Stromal cell of bone marrow (primary cell): Measurements from ENCODE around the gene OR1L6.
A peak's percentile ranks its signal among the peaks of the same experiment; 100 is the strongest.

Experiments
- DNase-seq: peaks from one replicate; pipeline ENCODE4 v3.0.0-alpha.2; 2012; ENCODE audit warnings: low read depth

Gene OR1L6, protein sequence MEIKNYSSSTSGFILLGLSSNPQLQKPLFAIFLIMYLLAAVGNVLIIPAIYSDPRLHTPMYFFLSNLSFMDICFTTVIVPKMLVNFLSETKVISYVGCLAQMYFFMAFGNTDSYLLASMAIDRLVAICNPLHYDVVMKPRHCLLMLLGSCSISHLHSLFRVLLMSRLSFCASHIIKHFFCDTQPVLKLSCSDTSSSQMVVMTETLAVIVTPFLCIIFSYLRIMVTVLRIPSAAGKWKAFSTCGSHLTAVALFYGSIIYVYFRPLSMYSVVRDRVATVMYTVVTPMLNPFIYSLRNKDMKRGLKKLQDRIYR

DNA sequence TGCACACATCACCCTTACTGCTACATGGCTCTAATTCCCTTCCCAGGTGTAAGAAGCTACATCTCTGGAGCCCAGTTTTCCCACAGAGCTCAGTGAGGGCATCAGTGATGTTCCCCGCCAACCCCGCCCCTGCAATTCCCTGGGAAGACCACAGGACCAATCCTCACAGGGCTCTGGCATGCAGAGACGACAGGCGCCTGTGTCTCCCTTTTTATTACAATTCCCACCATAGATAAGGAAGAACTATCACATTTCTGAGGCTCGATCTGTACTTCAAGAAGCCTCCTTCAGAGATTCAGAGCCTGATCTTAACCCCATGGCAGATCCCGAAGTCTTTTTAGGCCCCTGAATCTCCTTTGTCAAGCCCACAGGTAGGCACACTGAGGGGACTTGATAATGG, at the start of gene OR1L6:
OR1L6 (plus strand) TSS at position 301 of the 400 bp plus-strand sequence. CDS start 7,545 bp downstream, outside the sequence.
- no peak for DNase-seq

DNA sequence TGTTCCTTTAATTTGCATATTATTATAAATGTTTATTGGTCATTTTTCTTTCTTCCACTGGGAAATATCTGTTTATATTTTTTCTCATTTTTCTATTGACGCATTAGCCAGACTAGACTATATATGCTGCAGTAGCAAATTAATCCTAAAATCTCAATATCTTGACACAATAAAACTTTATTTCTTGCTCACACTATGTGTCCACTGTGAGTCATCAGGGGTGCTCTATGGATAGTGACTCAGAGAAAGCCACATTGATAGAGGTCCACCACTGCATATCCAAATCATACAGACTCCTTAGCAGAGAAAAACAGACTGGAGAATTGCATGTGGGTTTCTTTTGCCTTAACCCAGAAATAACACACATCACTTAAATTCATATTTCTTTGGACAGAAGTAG, 46.4 kb upstream of the OR1L6 start:
- no peak for DNase-seq

DNA sequence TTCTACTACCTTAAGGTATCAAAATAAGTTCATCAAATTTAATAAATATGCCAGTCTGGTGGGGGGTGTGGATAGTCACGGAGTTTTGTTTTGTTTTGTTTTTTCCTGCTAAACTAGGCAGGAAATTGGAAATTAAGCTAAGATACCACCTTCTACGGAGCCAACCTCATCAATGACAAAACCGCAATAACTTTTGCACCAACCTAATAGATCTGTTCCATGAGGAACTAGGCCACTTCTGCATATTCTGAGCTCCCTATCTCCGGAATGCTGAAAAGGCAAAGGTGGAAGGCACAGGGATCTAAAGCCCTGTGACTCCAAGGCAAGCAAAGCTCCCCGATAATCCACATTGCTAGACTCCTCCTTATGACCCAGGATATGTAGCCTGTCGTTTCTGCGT, 24.1 kb upstream of the OR1L6 start:
- DNase-seq: no peak

DNA sequence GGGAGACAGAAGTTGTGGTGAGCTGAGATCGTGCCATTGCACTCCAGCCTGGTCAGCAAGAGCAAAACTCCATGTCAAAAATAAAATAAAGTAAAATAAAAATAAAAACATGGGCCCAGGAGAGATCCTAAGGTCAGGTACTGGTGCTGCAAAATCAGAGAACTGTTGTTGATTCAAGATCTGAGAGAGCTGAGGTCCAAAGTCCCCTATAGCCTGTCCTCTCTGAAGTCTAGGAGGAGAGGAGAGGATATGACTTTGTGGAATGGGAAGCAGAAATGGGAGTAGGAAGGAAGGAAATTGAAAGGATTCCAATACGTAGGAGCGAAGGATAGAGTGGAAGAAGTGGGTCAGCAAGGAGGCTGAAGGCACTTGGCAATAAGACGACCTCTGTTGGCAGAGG, 22.9 kb upstream of the OR1L6 start:
- DNase-seq: no peak

DNA sequence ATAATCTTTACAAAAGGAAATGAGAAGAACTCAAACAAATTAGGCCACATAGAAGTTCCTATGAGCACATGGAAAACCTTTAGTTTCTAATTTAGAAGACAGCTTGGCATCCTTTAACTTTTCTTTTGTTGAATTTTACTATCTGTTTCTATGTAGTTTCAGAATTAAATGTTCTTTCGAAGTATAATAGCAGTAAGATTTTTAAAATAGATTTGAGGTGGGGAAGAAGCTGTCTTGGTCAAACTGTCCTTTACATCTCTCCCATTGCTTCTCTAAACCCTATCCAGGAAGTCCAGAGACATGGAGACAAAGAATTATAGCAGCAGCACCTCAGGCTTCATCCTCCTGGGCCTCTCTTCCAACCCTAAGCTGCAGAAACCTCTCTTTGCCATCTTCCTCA, 18.4 kb upstream of the OR1L6 start, which contains the start of gene OR1L4:
OR1L4 (plus strand) TSS at position 301 of the 400 bp plus-strand sequence; CDS start at position 301, 0 bp downstream.
- no peak for DNase-seq

DNA sequence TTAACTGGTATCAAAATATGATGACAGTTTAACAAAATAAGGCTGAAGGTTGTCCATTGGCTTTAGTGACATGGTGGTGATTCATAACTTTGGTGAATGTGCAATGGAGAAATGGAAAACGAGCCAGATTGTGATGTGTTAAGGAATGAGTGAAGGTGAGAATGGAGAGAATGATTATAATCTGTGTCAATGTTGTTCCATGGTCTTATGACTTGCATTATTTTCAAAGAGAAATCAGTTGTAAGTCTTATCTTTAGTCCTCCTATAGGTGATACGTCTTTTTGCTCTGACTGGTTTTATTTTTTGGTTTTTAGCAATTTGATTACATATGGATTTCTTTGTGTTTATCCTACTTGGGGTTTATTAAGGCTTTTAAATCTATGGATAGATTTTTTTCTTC, 12.7 kb downstream of the OR1L6 start:
- DNase-seq: no peak

DNA sequence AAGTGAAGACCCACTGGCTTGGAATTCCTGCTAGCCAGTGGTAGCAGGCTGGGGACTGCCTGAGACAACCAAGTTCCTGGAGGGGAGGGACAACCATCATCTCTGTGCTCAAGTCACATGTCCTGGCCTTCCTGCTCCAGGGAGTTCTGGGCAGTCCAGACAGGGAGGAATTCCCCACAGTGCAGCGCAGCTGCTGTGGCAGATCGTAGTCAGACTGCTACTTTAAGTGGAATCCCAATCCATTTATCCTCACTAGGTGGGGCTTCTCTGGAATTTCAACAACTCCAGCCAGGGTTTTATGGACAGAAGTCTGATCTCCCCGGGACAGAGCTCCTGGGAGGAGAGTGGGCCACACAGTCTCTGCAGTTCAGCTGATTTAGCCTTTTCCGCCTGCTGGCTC, 25.7 kb downstream of the OR1L6 start:
- no peak for DNase-seq

DNA sequence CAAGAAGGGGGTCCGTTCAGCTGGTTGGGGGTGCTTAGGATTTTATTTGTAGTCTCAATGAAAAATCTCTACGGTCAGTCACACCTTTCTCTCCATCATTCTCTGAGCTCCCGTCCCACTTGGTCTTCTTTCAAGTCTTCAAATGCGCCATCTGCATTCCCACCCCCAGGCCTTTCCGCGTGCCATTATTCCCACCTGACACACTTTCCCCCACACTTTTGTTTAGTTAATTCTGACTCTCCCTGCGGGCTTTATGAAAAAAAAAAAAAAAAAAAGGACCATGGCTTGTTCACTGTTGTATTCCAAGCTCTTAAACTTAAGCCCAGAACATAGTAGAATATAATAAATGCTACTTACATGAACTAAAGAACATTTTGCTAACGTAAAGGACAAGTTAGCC, 34.9 kb downstream of the OR1L6 start:
- no peak for DNase-seq

DNA sequence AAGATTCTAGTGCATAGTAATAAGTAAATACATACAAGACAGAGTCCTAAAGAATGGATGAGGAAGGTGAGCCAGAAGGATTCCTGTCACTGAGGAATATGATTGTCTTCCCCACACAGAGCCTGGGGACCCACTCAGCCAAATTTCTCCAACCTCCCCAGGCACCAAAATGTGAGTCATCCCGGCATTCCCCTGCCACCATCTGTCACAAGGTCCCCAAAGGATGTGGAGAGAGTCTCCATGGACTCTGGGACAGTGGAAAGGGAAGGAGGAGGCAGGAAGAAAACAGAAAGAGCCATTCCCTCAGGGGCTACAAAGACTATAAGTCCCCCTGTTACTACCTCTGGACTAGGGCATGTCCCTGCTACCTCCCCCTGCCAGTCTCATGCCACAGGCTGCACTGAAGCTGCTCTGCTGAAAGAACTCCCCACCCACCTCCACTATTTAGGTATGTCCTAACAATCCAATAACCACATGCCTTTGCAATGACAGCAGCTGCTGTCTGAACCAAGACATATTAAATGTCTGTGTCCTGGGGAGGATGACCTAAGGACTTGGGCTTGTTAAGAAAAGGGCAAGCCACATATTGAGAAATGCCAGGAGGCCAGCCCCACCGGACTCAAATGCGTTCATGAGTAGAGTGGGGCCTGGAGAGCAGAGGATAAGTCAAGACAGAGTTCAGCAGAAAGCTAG, 36.0 kb downstream of the OR1L6 start:
- DNase-seq: peak; percentile 9

DNA sequence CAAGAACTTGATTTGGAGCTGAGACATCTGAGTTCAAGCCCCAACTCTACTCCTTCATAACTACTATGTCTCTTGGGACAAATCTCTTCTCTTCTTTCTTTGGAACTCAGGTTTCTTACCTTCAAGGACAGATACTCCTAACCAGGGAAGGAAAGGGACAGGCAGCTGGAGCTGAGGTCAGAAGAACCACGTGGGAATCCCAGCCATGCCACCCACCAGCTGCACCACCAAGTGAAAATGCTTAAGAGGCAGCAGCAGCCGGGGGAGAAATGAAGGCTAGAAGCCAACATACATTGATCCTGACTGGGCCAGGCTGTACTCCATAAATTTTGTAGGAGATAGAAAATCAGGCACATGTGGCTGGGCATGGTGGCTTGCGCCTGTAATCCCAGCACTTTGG, 37.1 kb downstream of the OR1L6 start:
- DNase-seq: no peak

DNA sequence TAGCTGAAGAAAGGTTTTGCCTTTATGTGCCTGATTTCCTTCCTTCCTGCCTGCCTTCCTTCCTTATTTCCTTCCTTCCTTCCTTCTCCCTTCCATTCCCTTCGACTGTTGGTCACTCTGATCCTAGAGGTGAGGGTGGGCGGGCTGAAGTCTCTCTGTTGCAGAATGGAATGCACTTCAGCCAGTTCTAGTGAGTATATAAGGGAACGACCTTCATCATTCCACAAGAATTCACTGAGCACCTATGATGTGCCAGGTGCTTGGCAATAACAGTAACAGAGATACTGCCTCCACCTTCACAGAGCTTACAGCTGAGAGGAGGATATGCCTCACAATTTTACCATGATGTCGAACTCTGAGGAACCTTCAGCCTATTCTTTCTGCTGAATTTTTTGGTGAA, 37.9 kb downstream of the OR1L6 start:
- DNase-seq: no peak

DNA sequence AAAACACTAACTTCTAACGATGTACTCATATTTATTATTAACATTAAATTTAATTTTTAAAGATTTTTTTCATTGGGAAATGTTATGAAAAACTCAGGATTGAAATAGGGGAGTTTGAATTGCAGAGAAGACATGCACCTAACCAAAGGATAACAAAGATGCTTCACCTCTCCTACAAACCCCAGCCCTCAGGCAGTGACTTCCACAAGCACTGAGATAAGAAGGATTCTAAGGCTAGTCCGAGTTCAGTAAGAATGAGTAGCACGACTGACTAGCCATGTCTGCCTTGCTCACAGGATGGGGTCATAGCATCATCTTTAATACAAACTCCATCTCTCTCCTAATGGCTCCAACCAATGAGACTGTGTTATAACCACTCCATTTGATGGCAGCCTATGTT, 39.6 kb downstream of the OR1L6 start:
- no peak for DNase-seq

DNA sequence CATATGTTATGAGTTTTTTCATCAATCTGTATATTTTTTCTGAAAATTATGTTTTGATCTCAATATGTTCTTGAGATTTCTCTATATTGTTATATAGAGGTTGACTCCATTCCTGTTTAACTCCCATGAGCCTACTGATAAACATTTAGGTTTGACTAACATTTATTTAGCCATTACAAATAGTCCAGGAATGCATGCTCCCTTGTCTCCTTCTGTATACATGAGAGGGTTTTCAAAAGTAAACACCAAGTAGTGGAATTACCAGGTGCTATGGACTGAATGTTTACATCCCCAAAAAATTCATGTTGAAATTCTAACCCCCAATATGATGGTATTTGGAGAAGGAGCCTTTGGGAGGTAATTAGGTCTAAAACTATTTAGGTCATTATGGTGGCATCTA, 43.2 kb downstream of the OR1L6 start:
- no peak for DNase-seq

DNA sequence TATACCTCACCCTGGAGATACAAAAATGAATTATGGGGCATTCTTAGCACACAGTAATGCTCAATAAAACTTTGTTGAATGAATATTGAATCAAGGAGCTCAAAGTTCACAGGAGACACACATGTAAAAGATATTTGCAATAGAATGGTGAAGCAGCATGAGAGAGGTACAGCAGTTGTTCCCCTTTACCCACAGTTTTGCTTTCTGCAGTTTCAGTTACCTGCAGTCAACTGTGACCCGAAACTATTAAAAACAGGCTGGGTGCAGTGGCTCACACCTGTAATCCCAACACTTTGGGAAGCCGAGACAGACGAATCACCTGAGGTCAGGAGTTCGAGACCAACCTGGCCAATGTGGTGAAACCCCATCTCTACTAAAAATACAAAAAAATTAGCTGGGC, 44.2 kb downstream of the OR1L6 start:
- DNase-seq: no peak

DNA sequence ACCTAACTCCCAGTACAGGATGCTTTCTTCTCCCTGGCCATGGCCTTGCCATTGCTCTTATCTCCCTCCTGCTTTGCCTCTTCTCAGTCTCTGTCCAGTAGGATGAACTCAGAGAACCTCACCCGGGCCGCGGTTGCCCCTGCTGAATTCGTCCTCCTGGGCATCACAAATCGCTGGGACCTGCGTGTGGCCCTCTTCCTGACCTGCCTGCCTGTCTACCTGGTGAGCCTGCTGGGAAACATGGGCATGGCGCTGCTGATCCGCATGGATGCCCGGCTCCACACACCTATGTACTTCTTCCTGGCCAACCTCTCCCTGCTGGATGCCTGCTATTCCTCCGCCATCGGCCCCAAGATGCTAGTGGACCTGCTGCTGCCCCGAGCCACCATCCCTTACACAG, 46.7 kb downstream of the OR1L6 start, which contains the start of gene OR5C1:
OR5C1 (plus strand) TSS at position 103 of the 400 bp plus-strand sequence; CDS start at position 103, 0 bp downstream.
- no peak for DNase-seq

DNA sequence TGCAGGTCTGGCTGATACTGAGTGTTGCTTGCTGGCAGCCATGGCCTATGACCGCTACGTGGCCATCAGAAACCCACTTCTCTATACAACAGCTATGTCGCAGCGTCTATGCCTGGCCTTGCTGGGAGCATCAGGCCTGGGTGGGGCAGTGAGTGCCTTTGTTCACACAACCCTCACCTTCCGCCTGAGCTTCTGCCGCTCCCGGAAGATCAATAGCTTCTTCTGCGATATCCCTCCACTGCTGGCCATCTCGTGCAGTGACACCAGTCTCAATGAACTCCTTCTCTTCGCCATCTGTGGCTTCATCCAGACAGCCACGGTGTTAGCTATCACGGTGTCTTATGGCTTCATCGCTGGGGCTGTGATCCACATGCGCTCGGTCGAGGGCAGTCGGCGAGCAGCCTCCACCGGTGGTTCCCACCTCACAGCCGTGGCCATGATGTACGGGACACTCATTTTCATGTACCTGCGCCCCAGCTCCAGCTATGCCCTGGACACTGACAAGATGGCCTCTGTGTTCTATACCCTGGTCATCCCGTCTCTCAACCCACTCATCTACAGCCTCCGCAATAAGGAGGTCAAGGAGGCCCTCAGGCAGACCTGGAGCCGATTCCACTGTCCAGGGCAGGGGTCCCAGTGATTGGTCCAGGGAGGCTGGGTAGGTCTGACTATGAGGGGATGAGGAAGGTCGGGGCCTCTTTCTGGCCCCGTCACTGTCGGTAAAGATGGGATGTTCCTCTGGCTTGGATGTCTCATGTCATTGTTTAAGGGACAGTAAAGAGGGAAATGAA, 47.3 kb downstream of the OR1L6 start:
- no peak for DNase-seq

DNA sequence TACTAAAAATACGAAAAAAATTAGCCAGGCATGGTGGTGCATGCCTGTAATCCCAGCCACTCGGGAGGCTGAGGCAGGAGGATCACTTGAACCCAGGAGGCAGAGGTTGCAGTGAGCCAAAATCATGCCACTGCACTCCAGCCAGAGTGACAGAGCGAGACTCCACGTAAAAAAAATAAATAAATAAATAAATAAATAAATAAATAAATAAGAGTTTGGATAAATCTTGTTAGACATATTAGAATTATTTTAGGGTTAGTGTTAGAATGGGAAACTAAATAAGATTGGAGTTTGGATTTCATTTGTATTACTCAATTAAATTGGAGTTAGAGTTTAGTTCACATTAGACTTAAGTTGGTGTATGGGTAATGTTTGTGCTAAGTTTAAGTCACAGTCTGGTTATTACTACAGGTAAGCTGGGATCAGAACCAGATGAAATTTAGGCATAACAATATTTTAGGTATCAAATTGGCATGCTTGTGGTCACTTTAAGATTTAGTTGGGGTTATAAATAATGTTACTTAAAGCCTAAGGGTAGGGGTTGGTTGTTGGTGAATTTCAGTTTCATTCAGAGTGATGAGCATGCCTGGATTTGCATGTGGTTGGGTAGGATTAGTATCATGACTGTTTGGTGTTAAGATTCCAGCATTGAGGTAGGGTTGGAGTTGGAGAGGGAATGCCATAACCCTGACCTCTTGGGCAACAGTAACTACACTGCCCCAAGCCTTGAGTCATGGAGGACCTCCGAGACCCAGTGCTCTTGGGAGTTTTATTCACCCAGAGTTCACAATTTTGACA, 50.0 kb downstream of the OR1L6 start:
- DNase-seq: no peak

DNA sequence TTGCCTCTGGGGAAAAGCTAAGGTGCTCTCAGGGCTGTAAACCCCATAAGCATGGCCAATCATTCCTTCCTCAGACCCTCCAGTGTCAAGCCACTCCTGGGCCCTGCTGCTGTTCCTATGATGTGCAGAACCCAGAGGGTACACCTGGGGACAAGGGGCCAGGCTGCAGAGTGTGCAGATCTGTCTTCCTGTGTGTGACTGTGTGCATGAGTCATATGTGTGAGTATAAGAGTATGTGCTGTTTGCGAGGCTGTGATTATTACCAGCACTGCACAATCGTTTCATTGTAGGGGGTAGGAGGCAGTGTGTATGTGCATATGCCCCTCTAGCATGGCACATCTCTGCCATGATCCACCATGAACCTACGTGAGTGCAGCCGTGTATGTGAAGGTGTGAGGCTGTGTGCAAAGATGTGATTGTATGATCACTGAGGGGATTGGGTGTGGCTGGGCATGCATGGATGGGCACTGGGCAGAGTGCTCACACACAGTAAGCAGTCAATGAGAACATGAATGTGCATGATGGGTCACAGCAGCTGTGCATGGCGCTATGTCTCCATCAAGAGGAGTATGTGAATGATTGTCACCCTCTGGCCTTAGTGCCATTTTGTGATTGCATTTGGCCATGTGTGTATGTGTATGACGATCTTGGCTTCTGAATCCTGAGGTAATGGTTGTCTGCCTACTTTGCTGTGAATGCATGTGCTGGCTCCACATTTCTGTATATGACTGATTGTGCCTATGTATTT, 55.4 kb downstream of the OR1L6 start:
- DNase-seq: no peak
